ENCODE measurements around the gene PITHD1. TPM values are rescaled to one million over a fixed set of nuclear protein-coding genes. Genes with fewer than 3 reads are reported as not detected.

The PITHD1 gene
- total RNA-seq, 1 donor from 2014 or later, result 42.4 TPM

DNA sequence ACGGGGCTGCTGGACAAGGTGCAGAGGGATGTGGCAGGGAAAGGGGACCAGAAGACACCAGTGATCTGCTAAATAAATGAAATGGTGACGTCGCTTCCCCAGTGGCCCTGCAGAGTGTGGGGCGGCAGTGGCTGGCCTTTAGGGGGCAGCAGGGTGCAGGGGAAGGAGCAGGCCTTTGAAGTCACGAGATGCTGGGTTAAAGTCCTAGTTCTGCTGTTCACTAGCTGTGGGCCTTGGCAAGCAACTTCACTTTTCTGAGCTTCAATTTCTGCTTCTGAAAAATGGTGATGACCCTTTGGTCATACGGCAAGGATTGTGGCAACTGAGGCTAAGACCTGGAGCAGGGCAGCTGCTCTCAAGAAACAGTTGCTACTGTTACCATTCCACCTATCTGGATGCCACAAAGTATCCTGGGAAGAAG is 31.5 kb downstream of the PITHD1 start:
- Mint-ChIP-seq H3K36me3 (ENCODE audit: unreplicated experiment) (peaks cover 49% of the 10 kb centered on the region), H3K4me1 (ENCODE audit: unreplicated experiment) (no peaks in the 10 kb centered on the region), H3K27ac (ENCODE audit: unreplicated experiment) (no peak overlapping the region), H3K4me3 (ENCODE audit: unreplicated experiment) (no peak overlapping the region), H3K27me3 (ENCODE audit: unreplicated experiment) (no peaks in the 10 kb centered on the region), H3K9me3 (ENCODE audit: unreplicated experiment) (no peaks in the 10 kb centered on the region)
- TF ChIP-seq, protein P1, sequence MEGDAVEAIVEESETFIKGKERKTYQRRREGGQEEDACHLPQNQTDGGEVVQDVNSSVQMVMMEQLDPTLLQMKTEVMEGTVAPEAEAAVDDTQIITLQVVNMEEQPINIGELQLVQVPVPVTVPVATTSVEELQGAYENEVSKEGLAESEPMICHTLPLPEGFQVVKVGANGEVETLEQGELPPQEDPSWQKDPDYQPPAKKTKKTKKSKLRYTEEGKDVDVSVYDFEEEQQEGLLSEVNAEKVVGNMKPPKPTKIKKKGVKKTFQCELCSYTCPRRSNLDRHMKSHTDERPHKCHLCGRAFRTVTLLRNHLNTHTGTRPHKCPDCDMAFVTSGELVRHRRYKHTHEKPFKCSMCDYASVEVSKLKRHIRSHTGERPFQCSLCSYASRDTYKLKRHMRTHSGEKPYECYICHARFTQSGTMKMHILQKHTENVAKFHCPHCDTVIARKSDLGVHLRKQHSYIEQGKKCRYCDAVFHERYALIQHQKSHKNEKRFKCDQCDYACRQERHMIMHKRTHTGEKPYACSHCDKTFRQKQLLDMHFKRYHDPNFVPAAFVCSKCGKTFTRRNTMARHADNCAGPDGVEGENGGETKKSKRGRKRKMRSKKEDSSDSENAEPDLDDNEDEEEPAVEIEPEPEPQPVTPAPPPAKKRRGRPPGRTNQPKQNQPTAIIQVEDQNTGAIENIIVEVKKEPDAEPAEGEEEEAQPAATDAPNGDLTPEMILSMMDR (IDR thresholded peaks at IDR 0.05), result peak; percentile 62
- DNase-seq (ENCODE audit: extremely low spot score, unreplicated experiment), result no peak

DNA sequence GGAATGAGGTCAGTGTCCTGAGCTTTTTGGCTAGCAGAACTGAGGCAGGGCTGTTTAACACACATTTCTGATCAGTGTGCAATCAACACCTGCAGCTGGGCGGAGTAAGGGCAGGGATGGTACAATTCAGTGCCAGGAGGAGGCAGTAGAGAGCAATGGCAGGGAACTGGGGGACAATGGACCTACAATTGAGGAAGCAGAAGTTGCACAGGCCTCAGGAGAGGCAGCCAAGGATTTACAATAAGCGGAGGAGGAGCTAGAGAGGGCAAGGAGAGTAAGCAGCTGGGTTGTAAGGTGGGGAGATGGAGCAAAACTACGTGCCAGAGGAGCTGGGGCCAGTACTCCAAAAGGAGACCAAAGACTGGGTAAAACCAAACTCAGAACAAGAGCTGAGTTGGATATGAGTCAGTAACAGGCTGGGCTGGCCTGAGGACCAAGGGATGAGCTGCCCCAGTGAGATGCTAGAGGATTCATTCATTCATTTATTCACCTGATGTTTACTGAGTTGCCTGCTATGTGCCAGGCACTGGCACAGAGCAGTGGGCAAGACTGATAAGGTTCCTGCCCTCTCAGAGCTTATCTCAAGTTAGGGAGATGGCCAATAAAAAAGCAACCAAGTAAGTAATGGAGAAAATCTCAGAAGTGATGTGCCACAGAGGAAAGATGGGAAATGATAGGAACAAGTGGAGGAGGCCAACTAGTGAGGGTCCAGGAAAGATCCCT is 32.8 kb downstream of the PITHD1 start:
- no peak for DNase-seq (ENCODE audit: extremely low spot score, unreplicated experiment)
- Mint-ChIP-seq H3K27me3 (ENCODE audit: unreplicated experiment) (no peaks in the 10 kb centered on the region), H3K36me3 (ENCODE audit: unreplicated experiment) (peaks cover 41% of the 10 kb centered on the region), H3K27ac (ENCODE audit: unreplicated experiment) (no peak overlapping the region), H3K9me3 (ENCODE audit: unreplicated experiment) (no peaks in the 10 kb centered on the region), H3K4me1 (ENCODE audit: unreplicated experiment) (no peaks in the 10 kb centered on the region), H3K4me3 (ENCODE audit: unreplicated experiment) (no peak overlapping the region)
- TF ChIP-seq, protein P1 (IDR thresholded peaks at IDR 0.05), result peak; percentile 52

DNA sequence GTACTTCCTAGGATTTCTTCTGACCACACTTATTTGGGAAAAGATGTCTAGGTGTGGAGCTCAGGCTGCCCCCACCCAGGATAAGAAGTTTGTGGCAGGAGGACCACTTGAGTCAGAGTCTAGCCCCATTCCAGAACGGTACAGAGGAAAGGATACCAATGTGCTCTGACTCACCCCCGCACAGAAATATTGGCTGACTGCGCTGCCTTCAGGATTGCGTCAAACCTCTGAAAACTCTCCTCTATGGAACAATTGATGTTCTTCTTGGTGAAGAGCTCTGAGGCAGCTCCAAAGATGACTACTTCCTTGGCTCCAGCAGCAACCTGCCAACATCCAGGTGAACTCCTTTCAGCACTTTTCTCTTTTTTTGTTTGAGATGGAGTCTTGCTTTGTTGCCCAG is 35.8 kb downstream of the PITHD1 start:
- TF ChIP-seq, protein P1 (IDR thresholded peaks at IDR 0.05), result no peak
- Mint-ChIP-seq H3K27ac (ENCODE audit: unreplicated experiment) (no peak overlapping the region), H3K4me1 (ENCODE audit: unreplicated experiment) (no peaks in the 10 kb centered on the region), H3K27me3 (ENCODE audit: unreplicated experiment) (no peaks in the 10 kb centered on the region), H3K36me3 (ENCODE audit: unreplicated experiment) (peaks cover 40% of the 10 kb centered on the region), H3K4me3 (ENCODE audit: unreplicated experiment) (no peak overlapping the region), H3K9me3 (ENCODE audit: unreplicated experiment) (no peaks in the 10 kb centered on the region)
- DNase-seq (ENCODE audit: extremely low spot score, unreplicated experiment), result no peak

DNA sequence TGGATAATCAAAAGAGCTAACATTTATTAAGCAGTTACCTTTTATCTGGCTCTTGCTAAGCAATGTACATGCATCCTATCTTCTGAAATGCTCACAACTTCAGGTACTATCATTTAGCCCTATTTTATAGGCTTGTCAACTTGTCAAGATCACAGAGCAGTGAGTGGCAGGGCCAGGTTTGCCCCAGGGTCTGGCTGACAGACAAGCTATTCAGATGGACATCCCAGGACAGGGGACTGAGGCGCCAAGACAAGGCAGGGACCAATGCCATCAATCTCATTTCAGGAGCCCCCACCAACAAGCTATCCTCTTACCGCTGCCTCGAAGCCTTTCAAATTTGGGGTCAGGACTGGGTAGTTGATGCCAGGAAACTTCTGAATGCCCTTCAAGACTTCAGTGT is 38.1 kb downstream of the PITHD1 start:
- no peaks in the 10 kb centered on the region for H3K27me3 Mint-ChIP-seq (ENCODE audit: unreplicated experiment)
- no peak overlapping the region for H3K27ac Mint-ChIP-seq (ENCODE audit: unreplicated experiment)
- H3K4me3 Mint-ChIP-seq (ENCODE audit: unreplicated experiment), result no peak overlapping the region
- TF ChIP-seq, protein P1 (IDR thresholded peaks at IDR 0.05), result no peak
- H3K36me3 Mint-ChIP-seq (ENCODE audit: unreplicated experiment), result peaks cover 34% of the 10 kb centered on the region
- H3K9me3 Mint-ChIP-seq (ENCODE audit: unreplicated experiment), result no peaks in the 10 kb centered on the region
- no peak for DNase-seq (ENCODE audit: extremely low spot score, unreplicated experiment)
- H3K4me1 Mint-ChIP-seq (ENCODE audit: unreplicated experiment), result no peaks in the 10 kb centered on the region

DNA sequence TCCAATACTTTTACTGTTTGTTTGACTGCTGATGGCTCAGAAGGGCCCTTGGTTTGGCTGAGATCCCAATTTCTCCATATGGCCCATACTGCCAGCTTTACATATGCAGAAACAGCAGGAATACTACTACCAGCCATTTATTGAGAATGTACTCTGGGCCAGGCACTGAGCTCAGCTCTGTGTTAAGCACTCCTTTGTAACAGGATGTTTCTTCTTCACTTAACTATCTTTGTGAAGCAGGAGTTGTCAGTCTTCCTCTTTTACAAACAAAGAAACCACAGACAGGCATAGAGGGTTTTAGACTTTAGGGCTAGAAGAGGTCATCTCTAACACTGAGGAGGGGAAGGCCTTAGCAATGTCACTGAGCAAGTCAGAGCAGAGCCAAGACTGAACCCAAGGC is 38.7 kb downstream of the PITHD1 start:
- TF ChIP-seq, protein P1 (IDR thresholded peaks at IDR 0.05), result no peak
- H3K36me3 Mint-ChIP-seq (ENCODE audit: unreplicated experiment), result peaks cover 32% of the 10 kb centered on the region
- no peaks in the 10 kb centered on the region for H3K9me3 Mint-ChIP-seq (ENCODE audit: unreplicated experiment)
- H3K27ac Mint-ChIP-seq (ENCODE audit: unreplicated experiment), result no peak overlapping the region
- no peak overlapping the region for H3K4me3 Mint-ChIP-seq (ENCODE audit: unreplicated experiment)
- no peaks in the 10 kb centered on the region for H3K4me1 Mint-ChIP-seq (ENCODE audit: unreplicated experiment)
- no peak for DNase-seq (ENCODE audit: extremely low spot score, unreplicated experiment)
- no peaks in the 10 kb centered on the region for H3K27me3 Mint-ChIP-seq (ENCODE audit: unreplicated experiment)

Measured in osteocyte (in vitro differentiated cells).